ENCODE results near the gene KRTAP5-2. TPM values are rescaled to one million over a fixed set of nuclear protein-coding genes. Genes with fewer than 3 reads are reported as not detected.

KRTAP5-2 gene
- total and polyA plus RNA-seq, 9 of the 15 experiments (the other 6 are each of a cell fraction or from before 2014, with no cell fraction given): not detected

DNA sequence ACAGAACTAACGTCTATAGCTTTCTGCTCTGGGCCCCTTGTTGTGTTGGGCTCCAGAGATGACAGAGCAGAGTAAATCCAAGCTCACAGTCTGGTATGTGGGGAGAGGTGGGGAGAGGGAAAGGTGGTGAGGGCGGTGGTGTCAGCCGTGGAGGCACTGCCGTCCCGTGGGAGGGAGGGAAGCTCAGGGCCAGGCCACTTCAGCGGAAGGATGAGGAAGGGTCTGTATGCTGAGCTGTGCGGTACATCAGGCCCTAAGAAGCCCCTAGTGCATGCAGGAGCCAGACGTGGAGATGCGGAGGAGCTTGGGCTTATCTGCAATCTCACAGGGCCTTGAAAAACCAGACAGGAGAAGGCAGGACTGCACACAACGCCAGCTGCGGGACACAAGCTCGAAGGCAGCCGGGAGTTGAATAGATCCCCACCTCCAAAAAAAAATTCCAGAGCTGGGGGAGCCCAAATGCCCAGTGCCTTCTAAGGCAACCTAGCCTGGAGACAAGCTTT lies 33.0 kb upstream of the KRTAP5-2 start (continued):
- TF ChIP-seq CTCF (IDR thresholded peaks at IDR 0.05 in 2 of 3, conservative IDR thresholded peaks at IDR 0.05 in 1 of 3; ENCODE audit: insufficient read depth in 2 of 3, low read depth in 1 of 3, low read length in 3 of 3) (no peak), SMARCA4 (IDR thresholded peaks at IDR 0.05) (no peak), PHF21A (IDR thresholded peaks at IDR 0.05; ENCODE audit: borderline replicate concordance, low read depth) (no peak), PHB2 (IDR thresholded peaks at IDR 0.05; ENCODE audit: low read depth) (no peak)

DNA sequence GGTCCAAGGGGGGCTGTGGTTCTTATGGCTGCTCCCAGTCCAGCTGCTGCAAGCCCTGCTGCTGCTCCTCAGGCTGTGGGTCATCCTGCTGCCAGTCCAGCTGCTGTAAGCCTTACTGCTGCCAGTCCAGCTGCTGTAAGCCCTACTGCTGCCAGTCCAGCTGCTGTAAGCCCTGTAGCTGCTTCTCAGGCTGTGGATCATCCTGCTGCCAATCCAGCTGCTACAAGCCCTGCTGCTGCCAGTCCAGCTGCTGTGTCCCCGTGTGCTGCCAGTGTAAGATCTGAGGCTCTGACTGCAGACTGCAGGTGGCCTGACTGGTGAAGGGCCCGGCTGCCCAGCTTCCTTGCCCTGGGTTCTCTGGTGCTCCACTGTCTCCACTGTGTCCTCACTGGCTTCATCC lies 32.2 kb upstream of the KRTAP5-2 start:
- H3K79me2 ChIP-seq (ENCODE audit: control insufficient read depth, insufficient read depth, low read length): no peaks in the 10 kb centered on the region
- 0% methylated on average over 2 of the region's 2 CpGs for WGBS (ENCODE audit: insufficient coverage, low coverage, missing lambda C conversion rate)
- no peak overlapping the region for H3K4me2 ChIP-seq (ENCODE audit: insufficient read depth, low read length)
- no TSS peak for BruUV-seq (replicated peaks)
- FAIRE-seq: no peak
- peaks cover 22 to 75% of the 10 kb centered on the region in 2 experiments; a peak in 4 of 5 replicates for H3K27me3 ChIP-seq (ENCODE audit: control insufficient read depth in 2 of 2, insufficient read depth in 2 of 2, low read length in 2 of 2)
- no peak for DNase-seq (ENCODE audit: extremely low read depth in 1 of 4, low spot score in 3 of 4)
- no peak overlapping the region for H3K9ac ChIP-seq (ENCODE audit: insufficient read depth in 1 of 2, low read depth in 2 of 2, low read length in 2 of 2)
- peaks cover 7% of the 10 kb centered on the region; the same call in 1 of the 2 replicates for H4K20me1 ChIP-seq (replicated peaks; ENCODE audit: control insufficient read depth, insufficient read depth, low read length)
- no peaks in the 10 kb centered on the region for H3K36me3 ChIP-seq (ENCODE audit: control insufficient read depth, insufficient read depth, low read length)
- CTCF ChIA-PET (ENCODE audit: low intra/inter-chr PET ratio): no interaction called here
- peaks cover 0 to 5% of the 10 kb centered on the region in 2 experiments; a peak in 1 of 5 replicates for H3K4me1 ChIP-seq (replicated peaks in 1 of 2; ENCODE audit: control insufficient read depth in 2 of 2, insufficient read depth in 2 of 2, low read length in 2 of 2)
- TF ChIP-seq CREBBP (IDR thresholded peaks at IDR 0.05; ENCODE audit: low read depth, low read length) (no peak), ZNF134 (CRISPR knock-in tag; conservative IDR thresholded peaks at IDR 0.05) (no peak), TBP (optimal IDR thresholded peaks at IDR 0.05; ENCODE audit: low read depth, low read length) (no peak), NR2F6 (CRISPR knock-in tag; IDR thresholded peaks at IDR 0.05) (no peak), CHD4 (IDR thresholded peaks at IDR 0.05; ENCODE audit: insufficient read depth, insufficient replicate concordance, low read depth, low read length, poor library complexity, severe bottlenecking) (no peak), MCM2 (IDR thresholded peaks at IDR 0.05; ENCODE audit: low read depth) (no peak), IFI16 (CRISPR knock-in tag; IDR thresholded peaks at IDR 0.05) (no peak), KAT2B (IDR thresholded peaks at IDR 0.05; ENCODE audit: low read depth, low read length) (no peak), THRAP3 (IDR thresholded peaks at IDR 0.05; ENCODE audit: borderline replicate concordance) (no peak), ZBED1 (IDR thresholded peaks at IDR 0.05) (no peak), LARP7 (IDR thresholded peaks at IDR 0.05) (no peak), CHCHD3 (CRISPR knock-in tag; IDR thresholded peaks at IDR 0.05) (no peak)
- TF ChIP-seq, protein P1, sequence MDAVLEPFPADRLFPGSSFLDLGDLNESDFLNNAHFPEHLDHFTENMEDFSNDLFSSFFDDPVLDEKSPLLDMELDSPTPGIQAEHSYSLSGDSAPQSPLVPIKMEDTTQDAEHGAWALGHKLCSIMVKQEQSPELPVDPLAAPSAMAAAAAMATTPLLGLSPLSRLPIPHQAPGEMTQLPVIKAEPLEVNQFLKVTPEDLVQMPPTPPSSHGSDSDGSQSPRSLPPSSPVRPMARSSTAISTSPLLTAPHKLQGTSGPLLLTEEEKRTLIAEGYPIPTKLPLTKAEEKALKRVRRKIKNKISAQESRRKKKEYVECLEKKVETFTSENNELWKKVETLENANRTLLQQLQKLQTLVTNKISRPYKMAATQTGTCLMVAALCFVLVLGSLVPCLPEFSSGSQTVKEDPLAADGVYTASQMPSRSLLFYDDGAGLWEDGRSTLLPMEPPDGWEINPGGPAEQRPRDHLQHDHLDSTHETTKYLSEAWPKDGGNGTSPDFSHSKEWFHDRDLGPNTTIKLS (IDR thresholded peaks at IDR 0.05; ENCODE audit: borderline replicate concordance, low read depth): no peak
- TF ChIP-seq, protein P2, sequence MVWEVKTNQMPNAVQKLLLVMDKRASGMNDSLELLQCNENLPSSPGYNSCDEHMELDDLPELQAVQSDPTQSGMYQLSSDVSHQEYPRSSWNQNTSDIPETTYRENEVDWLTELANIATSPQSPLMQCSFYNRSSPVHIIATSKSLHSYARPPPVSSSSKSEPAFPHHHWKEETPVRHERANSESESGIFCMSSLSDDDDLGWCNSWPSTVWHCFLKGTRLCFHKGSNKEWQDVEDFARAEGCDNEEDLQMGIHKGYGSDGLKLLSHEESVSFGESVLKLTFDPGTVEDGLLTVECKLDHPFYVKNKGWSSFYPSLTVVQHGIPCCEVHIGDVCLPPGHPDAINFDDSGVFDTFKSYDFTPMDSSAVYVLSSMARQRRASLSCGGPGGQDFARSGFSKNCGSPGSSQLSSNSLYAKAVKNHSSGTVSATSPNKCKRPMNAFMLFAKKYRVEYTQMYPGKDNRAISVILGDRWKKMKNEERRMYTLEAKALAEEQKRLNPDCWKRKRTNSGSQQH (CRISPR knock-in tag; IDR thresholded peaks at IDR 0.05): no peak
- no peak overlapping the region for H3K27ac ChIP-seq (ENCODE audit: extremely low read depth, low read depth, low read length)
- in situ Hi-C loops (cut with MboI): no loop called here
- peaks cover 1% of the 10 kb centered on the region for H3K9me1 ChIP-seq (ENCODE audit: control insufficient read depth, insufficient read depth, low read length)
- ATAC-seq: no peak
- H3K9me3 ChIP-seq (replicated peaks; ENCODE audit: control insufficient read depth, insufficient read depth, low read depth, low read length): no peaks in the 10 kb centered on the region
- no peak overlapping the region for H2AFZ ChIP-seq (ENCODE audit: low read depth, low read length)
- intact Hi-C loops (cut with micrococcal nuclease): no loop called here
- POLR2A ChIA-PET: no interaction called here
- H3K4me3 ChIP-seq: no peak overlapping the region

Measured in K562 (cell line).